ENCODE measurements around the gene KIAA0513.

GRCh38 chr16:85047867-85048455, 20.4 kb downstream of the KIAA0513 start:
- TF ChIP-seq, protein P1, sequence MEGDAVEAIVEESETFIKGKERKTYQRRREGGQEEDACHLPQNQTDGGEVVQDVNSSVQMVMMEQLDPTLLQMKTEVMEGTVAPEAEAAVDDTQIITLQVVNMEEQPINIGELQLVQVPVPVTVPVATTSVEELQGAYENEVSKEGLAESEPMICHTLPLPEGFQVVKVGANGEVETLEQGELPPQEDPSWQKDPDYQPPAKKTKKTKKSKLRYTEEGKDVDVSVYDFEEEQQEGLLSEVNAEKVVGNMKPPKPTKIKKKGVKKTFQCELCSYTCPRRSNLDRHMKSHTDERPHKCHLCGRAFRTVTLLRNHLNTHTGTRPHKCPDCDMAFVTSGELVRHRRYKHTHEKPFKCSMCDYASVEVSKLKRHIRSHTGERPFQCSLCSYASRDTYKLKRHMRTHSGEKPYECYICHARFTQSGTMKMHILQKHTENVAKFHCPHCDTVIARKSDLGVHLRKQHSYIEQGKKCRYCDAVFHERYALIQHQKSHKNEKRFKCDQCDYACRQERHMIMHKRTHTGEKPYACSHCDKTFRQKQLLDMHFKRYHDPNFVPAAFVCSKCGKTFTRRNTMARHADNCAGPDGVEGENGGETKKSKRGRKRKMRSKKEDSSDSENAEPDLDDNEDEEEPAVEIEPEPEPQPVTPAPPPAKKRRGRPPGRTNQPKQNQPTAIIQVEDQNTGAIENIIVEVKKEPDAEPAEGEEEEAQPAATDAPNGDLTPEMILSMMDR (IDR thresholded peaks at IDR 0.05; ENCODE audit: low read depth, low read length): no peak
- TF ChIP-seq POLR2A (IDR thresholded peaks at IDR 0.05; ENCODE audit: extremely low read depth, insufficient read length): no peak
- no peak for TF ChIP-seq MAX (IDR thresholded peaks at IDR 0.05; ENCODE audit: low read depth, low read length)
